HG02642 (cell line): ENCODE measurements around the gene UPF2.
"Not testable (repeated sequence)": the region's sequence is repeated elsewhere in the genome, so short reads cannot be mapped to it uniquely, and the experiment has no call there.

Source experiments
- ATAC-seq: cut with Tn5 transposase; IDR thresholded peaks from one replicate; pipeline ENCODE4 v1.9.1; 2021; ENCODE audit warnings: mild to moderate bottlenecking; ENCODE audit not compliant: unreplicated experiment, poor library complexity

The UPF2 gene

GRCh38 chr10:11972523-11972922 is 70.1 kb downstream of the UPF2 start:
- ATAC-seq: not testable (repeated sequence)

- ATAC-seq: no peak
These were observed 80.4 kb downstream of the UPF2 start for GRCh38 chr10:11962176-11962575.

DNA sequence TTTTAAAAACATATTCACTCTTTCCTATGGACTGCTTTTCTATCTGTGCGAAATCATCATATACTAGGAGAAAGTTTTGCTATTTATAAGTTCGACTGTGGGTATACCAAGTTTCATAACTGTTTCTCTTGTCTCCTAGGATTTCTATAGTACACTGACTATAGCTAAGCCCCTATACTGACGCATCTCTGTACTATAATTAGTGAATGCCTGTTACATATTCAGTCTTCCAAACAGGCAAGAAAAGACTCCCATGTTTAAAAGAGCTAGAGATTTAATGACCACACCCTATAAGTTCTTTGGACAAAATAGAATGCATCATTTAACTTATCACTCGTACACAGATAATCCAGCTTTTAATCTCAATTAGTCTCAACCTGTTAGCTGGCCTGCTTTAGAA is 80.8 kb downstream of the UPF2 start:
- no peak for ATAC-seq

DNA sequence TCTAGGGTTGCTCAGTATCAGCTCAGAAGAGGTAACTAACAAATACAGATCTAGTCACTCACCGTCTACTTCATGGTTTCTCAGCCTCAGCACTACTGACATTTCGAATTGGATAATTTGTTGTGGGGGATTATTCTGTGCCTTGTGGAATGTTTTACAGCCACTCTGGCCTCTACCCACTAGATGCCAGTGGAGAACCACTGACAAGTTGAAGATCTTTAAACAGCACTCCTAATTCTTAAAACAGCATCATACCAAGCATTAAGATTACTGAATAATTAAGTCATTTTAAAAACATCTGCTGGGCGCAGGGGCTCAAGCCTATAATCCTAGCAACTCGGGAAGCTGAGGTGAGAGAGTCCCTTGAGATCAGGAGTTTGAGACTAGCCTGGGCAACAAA is 82.6 kb downstream of the UPF2 start:
- ATAC-seq: no peak

- ATAC-seq: no peak
These were observed 83.7 kb downstream of the UPF2 start for GRCh38 chr10:11958956-11959355.

DNA sequence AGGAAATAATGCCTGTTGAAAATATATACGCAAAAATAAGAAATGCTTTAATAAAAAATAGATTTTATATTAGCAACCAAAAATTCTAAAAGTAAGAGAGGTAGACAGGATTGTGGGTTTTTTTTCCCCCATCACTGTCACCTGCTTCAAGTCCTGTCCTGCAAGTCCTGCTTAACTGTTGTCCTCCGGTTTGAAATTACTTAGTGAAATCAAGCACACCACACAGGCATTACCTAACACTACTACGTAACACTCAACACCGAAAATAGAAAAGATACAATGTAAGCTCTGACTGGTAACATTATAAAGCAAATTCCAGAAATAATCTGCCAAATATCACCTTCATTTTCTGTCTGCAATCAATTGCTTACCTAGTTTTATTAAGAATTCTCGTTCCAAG is 90.9 kb downstream of the UPF2 start:
- ATAC-seq: no peak

- no peak for ATAC-seq
These were observed 92.1 kb downstream of the UPF2 start for GRCh38 chr10:11950325-11951018.

DNA sequence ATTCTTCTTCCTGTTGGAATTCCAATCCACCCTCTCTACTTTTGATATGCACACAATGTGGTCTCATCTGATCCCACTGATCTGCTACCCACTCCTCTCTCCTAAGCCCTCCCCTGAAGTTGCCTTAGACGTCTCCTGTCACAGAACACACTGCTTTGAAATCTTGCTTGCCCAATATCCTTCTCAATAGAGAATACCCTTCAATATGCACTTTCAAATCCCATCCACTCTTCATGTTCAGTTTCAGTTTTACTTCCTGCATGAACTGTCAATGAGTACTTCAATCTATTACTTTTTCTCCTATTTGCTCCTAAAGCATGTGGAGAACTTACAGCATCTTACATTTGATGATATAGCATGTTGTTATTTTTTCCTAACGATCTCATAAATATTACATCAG is 93.5 kb downstream of the UPF2 start:
- ATAC-seq: no peak

GRCh38 chr10:11946652-11947051 is 96.0 kb downstream of the UPF2 start:
- no peak for ATAC-seq

GRCh38 chr10:11936389-11937152 is 106.0 kb downstream of the UPF2 start:
- ATAC-seq: no peak

DNA sequence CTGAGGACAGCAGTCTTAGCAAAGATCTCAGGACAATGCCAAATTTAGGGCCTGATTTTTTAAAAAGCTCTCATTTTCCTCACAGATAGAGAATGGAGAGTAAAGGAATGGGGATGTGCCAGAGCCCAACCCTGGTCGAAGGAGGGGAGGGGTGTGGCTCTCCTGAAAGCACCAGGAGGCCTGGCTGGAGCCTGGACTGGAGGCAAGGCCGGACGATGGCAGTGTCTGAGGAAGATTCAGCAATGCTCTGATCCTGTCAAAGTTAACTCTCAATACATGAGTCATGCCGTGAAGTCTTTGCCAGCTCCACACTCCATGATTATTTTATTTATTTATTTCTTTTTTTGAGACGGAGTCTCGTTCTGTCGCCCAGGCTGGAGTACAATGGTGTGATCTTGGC is 108.3 kb downstream of the UPF2 start:
- ATAC-seq: no peak

- no peak for ATAC-seq
These were observed 108.9 kb downstream of the UPF2 start for GRCh38 chr10:11933577-11934223.

GRCh38 chr10:11931038-11931437 is 111.6 kb downstream of the UPF2 start:
- no peak for ATAC-seq

DNA sequence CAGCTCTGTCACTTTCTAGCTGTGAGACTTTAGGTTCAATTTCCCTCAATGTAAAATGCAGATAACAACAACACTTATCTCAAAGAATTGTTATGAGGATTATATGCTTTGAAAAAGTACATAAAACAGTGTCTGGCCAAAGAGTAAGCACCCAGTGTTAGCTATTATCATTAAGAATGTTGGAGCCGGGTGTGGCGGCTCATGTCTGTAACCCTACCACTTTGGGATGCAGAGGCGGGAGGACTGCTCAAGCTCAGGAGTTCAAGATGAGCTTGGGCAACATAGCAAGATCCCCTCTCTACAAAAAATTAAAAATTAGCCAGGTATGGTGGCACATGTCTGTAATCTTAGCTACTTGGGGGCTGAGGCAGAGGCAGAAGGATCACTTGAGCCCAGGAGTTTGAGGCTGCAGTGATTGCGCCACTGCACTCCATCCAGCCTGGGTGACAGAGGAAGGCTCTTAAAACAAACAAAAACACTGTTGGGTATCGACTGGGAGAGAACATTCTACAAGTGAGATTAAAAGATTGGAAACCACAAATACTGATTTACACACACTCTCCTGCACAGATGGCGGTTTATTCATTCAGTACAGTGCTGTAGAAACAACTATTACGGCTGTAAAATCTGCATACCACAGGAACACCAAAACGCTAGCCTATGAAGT is 112.2 kb downstream of the UPF2 start:
- ATAC-seq: no peak

GRCh38 chr10:11927746-11928145 is 114.9 kb downstream of the UPF2 start:
- ATAC-seq: no peak

- no peak for ATAC-seq
These were observed 120.7 kb downstream of the UPF2 start for GRCh38 chr10:11921800-11922392.

- no peak for ATAC-seq
These were observed 123.3 kb downstream of the UPF2 start for GRCh38 chr10:11919271-11919670.

GRCh38 chr10:11918384-11918783 is 124.2 kb downstream of the UPF2 start:
- ATAC-seq: no peak

DNA sequence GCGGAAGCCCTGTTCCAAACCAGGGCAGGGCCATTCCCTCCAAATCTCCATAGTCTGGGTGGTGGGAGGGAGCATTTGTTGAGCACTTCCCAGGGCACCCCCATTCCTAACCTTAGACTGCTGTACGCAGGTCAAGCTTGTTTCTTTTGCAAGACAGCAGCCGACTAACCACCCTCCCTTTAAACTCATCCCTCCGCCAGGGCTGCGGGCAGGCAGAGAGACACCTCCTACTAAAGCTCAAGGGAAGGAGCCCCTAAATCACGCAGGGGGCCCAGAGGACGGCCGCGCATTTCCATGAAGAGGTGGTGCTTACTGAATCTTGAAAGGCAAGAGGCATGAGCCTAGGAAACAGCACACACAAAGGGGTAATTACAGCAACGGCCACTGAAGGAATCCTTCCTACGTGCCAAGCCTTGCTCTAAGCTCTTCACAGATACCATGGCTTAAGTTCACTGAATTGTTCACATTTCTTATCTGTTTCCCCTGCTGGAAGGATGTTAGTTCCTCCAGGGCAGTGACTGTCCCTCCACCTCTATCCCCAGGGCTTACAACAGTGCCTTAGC is 129.4 kb downstream of the UPF2 start:
- ATAC-seq: no peak

- ATAC-seq: no peak
These were observed 132.5 kb downstream of the UPF2 start for GRCh38 chr10:11910102-11910501.
